HPDE6-E6E7 (cell line): ENCODE data around the gene KCNK2.
"Not testable (repeated sequence)": the region's sequence is repeated elsewhere in the genome, so short reads cannot be mapped to it uniquely, and the experiment has no call there.

Experiments
- DNase-seq: peaks from one replicate; pipeline ENCODE4 v3.0.0; 2011; ENCODE audit warnings: missing footprints; ENCODE audit errors: extremely low spot score

KCNK2 gene

DNA sequence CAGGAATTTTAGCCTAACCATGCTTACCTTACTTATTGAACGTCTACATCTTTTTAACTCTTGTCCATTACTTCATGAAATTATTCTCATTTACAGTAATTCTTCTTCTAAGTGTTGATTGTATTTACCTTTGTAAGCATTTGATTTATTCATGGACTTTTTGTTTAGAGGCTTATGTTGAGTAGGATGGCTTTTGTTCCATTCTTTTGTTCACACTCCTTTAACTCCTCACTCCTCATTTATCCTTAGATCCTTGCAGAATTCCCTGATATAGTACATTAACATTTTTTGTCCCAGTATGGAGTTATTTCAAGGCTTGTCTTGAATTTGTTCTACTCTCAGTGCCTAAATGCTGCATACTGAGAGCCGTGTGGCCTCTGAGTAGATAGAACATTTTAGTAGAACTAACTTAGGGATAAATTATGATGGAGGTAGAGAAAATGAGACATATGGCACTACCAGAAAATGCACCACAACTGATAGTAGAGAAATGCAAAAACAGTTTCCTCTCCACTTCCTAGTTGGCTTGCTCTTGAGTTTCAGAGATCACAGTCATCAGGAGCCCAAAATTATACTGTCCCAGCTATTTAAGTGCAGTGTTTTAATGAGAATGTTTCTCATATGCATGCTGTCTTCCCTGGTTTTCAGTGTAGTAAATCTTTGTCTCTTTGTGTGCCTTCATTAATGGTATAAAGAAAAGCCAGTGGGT lies 69.5 kb downstream of the KCNK2 start:
- DNase-seq, result no peak

DNA sequence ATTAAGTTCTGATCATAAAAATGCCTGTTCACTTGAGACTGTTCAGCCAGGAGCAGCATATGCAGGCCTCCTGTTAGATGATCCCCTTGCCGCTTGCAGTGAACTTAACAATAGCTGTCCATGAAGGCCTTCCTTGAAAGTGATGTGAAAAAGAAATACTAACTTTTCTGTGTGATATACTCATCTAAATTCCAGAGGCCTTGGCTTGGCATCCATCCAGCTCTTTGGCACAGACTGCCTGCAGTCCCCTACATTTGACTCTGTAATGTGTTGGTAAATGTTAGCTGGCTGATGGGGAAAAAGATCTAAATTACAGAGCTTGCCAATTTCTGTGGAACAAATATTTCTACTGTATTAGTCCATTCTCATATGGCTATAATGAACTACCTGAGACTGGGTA lies 73.7 kb downstream of the KCNK2 start:
- DNase-seq, result no peak

DNA sequence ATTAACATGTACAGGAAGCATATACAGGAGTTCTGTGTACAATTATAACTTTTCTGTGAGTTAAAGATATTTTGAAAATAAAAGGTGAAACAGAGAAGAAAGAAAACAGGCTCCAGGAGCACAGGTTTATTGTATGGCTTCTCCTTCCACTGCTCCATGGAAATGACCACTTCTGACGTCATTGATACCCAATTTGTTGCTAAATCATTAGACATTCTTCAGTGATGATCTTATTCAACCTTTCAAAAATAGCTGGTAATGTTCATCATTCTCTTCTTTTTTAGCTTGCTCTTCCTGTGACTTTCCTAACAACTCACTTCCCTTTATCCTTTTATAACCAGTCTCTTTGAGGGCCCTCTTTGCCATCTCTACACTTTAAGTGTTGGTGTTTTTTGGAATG lies 77.8 kb downstream of the KCNK2 start:
- no peak for DNase-seq

DNA sequence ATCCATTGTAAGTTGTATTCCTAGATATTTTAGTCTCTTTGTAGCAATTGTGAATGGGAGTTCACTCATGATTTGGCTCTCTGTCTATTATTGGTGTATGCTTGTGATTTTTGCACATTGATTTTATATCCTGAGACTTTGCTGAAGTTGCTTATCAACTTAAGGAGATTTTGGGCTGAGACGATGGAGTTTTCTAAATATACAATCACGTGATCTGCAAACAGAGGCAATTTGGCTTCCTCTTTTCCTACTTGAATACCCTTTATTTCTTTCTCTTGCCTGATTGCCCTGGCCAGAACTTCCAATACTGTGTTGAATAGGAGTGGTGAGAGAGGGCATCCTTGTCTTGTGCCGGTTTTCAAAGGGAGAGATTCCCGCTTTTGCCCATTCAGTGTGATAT lies 80.6 kb downstream of the KCNK2 start:
- DNase-seq, result not testable (repeated sequence)

DNA sequence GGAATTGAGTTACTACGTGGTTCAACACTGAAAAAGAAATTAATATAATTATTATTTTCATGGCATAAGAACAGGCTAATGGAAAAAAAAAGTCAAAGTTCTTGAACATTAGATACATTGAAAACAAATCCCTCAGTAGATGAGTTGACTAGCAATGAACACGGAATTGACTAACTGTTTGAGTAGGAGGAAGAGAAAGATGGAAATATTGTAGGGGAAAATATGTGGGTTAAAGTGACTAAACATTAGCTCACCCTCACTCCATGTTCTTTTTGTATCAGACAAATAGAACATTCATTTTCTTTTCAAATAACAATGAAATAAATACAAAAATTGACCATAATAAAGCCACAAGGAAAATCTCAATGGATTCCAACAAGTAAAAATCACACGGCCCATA lies 84.3 kb downstream of the KCNK2 start:
- DNase-seq, result no peak

DNA sequence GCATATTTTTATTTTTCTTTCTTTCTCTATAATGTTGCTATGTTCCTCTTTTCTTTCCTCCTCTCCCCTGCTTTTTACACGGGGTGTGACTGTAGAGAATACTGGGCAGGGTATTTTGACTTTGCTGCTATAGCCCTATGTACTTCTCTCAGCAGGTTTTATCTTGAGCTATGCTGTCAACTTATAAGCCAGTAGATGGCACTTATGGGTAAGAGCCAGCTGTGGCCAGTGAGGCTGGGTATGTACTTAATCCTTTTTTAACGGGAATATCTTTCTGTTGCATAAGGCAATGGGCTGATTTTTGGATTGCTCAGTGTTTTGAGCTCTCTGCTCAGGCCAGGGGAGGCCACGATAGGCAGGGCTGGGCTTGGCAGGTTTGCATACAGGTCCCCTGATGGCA lies 99.0 kb downstream of the KCNK2 start:
- peak; percentile 3 for DNase-seq

DNA sequence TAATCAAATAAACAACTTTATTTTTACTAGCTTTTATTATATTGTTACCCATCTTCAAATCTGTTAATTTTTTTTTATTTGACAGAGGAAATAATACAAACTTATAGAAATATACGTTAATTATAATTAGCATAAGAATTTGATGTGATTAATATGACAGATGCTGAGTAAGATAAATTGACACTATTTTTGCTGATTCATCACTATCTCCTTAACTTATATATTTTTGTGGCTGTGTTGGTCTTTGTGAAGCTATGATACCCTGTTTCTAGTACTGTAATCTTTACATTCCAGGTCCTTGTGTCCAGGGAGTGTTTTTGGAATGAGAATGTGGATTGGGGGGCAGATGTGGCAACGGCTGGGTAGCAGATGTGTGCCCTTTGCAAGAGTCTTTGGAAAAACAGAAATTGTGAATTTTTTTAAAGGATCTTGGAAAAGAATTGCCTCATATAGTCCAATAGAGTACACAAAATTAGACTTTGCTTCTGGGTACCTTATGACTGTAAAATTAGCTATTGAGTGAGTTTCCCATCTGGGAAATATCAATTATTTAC lies 102.6 kb downstream of the KCNK2 start:
- DNase-seq, result no peak

DNA sequence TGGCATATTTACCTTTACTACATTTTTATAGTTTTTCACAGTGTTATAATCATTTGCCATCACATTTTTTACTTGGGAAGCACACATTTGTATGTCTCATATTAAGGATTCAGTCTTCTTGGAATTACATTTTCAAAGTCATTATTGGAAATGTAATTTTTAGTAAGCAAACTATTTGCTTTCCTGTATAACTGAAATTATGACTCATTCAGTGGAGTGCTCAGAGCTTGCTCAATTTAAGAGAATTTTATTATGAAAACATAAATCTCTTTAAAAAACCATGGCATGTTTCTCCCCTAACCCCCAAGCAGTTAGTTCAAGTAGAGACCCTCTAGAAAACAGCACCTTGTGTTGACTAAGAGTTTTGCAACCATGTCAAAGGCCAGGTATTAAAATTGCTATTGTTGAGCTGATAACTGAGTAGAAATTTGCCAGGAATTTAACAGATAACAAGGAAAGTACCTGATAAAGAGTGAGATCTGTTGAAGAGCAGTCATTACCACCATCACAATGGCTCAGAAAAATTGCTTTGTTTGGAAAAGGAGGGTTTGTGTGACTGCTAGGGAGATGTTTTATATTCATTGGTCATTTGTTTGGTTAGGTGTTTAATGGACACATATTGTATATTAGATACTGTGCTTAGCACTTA lies 105.9 kb downstream of the KCNK2 start:
- DNase-seq, result no peak

DNA sequence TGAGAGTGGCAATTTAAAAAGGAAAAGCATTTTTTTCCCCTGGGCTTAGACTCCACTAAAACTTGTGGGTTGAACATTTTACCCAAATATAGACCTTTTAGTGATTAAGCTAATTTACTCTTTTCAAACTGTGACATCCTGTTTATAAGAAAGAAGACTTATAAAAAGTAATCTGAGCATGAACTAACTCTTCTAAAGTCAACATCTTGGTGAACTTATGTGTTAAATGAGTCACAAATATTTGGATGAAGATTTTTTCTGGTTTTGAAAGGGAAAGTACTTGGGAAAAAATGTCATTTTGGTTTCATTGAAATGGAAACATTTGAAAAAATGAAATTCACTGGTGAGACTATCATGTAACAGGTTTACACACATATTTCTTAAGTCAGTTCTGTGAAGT lies 109.8 kb downstream of the KCNK2 start:
- DNase-seq, result no peak

DNA sequence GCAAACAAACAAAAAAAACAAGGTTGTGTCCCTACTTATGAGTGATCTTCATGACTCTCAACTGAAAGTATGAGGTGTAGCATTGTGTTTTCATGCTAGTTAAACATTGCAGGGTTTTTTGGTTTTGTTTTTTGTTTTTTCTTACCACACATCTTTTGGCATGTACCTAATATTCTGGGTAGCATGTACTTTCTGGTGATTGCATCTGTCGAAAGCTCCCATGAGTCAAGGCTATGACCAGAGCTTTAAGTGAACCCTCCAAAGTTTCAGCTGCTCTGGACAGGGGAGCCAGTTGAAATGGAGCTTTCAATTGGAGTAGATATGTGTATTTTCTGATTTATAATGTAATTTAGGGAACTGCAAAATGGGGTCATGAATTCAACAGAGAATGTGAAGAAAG lies 115.5 kb downstream of the KCNK2 start:
- DNase-seq, result no peak

DNA sequence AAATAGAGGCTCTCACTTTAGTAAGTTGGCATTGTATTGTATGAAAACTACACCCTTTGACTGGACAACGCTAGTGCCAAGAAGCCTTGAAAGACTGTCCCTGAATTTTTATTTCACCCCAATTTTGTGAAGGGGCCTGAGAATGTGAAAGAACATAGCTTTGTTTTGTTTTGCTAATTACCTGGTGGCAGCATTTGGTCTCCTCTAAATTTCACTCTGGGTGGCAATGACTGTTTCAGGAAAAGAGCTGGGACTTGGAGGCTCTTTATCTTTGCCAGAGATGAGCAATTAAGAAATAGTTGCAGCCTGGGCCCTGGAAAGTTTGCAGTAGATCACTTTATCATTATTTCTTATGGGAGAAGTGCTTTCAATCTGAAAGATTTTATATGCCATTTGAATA lies 117.6 kb downstream of the KCNK2 start:
- DNase-seq, result no peak

DNA sequence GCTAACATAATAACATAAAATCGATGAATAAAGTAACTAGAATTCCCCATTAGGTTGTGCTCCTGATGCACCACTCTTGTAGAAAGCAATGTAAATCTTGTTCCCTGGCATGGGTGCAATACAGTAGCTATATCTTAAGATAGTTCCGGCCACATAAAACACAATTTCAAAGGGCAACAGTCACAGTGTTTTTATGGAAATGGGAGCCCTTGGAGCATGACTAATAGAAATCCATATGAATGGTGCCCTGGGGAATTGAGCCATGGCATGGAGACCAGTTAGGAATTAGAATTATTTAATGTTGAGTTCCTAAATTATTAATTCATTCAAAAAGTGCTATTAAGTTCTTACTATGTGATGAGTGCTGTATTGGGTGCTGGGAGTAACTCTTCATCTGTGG lies 118.7 kb downstream of the KCNK2 start:
- DNase-seq, result no peak

DNA sequence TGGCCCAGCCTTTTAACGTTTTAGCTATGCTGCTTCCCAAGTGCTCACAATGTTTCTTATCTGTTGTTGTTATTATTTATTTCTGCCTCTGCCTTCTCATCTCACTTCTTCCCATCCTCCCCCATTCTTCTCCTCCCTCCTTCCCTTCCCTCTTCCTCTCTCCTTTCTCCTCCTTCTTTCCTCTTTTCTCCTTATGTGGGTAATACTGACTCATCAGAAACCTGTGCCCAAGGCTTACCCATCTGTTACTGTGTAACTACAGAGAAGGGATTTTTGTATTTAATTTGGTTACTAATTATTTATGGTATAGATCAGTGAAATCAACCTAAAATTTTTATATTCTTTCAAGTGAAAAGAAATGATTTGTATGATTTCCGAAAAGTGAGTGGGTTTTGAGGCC lies 120.3 kb downstream of the KCNK2 start:
- DNase-seq, result no peak

DNA sequence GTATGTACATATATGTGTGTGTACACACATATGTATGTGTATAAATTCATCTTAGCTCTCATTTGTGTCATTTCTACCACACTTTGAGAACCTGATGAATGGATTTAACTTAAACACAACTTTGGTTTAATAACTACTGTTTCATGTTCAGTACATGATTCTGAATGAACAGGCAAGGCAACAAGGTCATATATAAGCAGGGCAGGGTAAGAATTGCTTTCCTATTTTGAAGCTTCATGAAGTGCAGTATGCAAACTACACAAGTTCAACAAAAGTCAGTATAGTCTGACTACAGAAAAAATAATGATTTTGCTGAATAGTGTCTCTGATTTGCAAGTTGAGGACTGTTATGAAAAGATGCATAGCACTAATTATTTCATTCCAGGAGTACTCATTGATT lies 127.6 kb downstream of the KCNK2 start:
- no peak for DNase-seq

DNA sequence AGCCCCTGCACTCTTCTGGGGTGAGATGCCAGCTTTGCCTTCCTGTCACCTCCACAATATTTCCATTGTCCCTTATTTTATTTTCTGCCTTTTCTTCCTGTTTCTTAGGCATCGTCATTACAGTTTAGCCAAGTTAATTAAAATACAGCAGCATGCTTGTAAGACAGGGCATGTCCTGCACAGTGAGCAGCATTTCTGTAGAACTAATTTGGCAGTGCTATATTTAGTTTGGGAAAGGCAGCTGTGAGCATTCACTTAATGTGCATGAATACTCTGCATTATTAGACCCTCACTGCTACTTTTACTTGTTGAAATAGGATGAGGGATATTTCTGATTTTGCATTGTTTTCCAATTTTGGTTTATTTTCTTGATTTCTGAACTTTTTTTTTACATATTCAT lies 133.3 kb downstream of the KCNK2 start:
- no peak for DNase-seq

DNA sequence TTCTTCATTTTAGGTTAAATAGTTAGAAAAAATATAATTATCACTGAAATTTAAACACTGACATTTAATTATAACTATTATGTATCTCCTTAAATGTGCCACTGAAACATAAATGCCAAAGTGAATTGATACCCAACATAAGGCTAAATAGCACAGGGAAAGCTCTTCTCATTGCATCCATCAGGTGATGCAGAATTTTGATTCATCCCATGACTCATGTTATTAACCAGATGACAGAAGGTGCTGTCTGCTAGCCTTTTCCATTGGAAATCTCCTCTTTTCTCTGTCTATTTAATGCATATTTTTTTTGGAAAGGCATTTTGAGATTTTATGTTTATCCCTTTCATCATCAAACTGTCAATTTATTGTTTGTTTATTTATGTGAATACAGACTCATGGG lies 136.8 kb downstream of the KCNK2 start:
- no peak for DNase-seq

DNA sequence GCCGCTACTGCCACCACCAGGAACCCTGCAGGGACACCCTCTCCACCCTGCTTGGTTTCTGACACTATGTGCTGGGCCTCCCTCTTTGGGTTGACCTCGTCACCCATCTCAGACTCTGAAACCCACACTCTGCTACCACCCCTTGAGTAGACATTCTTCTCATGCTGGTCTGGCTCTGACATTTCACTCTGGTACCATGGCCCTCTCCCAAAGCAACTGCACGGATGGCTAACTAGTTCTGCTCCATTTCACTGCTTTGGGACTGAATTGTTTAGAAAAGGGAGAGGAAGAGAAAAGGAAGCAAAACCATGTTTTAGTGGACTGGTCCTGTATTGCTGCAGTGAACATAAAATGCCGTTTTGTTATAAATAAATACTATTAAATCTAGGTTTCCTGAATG lies 137.8 kb downstream of the KCNK2 start:
- DNase-seq, result no peak

DNA sequence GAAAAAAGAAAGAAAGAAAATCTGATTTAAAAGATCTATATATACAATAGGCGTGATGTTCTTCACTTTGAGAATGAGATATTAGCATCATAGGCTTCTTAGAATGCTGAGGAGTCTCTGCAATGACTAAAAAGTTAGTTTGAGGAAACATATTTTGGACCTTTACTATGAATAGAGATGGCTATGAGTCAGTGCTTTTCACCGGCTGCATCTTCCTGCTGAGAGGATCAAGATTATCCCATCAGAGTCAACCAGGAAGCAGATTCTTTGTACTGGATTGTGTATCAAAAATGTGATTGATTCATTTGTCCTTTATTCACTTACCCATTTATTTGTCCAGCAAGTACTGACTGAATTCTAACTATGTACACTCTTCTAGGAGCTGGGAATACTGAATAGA lies 144.2 kb downstream of the KCNK2 start:
- DNase-seq, result no peak

DNA sequence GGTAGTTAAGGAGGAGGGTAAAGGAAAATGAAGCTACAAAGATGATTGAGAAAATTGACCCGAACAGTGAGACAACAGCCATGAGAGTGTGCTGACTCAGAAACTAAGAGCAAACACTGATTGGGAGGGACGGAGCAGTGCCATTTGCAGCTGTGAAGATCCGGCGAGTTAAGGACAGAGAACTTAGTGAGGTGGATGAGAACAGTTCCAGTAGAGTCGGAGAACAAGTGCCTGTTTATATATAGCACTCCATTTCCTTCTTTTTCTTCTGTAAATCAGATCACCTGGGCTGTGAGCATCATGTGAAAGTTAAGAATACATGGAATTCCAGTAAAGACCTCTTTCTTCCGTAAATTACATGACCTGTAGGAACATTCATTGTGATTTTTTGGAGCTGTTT lies 145.7 kb downstream of the KCNK2 start:
- DNase-seq, result no peak

DNA sequence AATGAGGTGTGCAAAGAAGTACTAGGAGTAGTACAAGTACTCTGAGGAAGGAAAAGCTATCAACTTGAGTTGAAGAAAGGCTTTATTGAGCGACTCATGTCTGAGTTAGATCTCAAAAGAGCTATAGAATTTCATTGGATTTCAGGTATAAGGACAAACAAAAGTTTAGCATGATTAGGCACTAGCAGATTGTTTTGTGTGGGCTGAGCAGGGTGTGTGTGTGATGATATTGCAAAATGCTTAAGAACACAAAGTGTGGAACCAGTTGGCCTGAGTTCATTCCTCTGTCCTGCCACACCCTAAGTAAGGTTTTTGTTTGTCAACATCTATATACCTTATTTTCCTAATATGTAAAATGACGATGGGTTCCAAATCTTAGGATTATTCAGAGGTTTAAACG lies 158.9 kb downstream of the KCNK2 start:
- no peak for DNase-seq

DNA sequence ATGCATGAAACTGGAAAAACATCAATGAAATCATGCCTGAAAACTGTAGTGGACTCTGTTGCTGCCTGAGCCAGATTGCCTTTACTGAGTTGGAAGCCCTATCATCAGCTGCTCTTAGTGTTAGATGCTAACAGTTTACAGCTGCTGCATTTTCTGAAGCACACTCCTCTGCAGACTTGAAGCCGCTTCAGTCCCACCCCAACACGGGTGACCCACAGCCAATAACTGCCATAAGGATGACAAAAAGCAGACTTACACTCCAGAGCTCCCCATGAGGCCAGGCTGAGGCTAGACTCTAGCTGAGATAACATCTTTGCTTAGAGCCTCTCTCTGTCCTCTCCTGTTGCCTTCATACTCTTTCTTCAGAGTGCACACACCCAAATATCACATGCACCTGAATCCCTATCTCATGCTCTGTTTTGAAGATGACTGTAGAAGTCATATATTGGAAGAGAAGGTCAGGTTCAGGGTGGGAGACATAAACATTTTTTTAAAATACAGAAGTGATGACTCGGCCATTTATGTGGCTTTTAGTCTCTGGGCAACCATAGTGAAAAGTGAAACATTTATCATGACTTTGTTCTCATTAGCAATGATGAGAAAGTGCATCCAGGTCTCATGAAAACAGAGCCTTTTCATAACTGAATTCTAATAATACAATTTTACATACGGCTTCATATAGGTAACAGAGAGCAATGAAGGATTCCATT lies 161.0 kb downstream of the KCNK2 start:
- DNase-seq, result no peak

DNA sequence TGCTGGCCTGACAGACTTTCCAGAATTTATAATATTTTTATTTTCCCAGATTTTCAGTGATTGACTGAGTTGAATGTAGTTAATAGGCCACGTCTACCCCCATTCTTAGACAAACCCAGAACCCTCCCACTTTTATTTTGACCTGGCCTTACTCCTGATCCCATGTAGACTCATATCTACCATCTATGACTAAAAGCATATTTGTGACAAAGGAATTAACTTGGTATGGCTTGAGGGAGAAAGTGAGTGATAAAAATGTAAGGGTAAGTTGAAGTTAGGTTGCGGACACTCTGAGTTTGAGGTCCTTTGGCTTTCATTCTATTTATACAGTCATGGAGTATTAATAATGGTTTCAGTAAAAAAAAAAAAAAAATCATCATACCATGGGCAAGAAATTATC lies 168.4 kb downstream of the KCNK2 start:
- no peak for DNase-seq

DNA sequence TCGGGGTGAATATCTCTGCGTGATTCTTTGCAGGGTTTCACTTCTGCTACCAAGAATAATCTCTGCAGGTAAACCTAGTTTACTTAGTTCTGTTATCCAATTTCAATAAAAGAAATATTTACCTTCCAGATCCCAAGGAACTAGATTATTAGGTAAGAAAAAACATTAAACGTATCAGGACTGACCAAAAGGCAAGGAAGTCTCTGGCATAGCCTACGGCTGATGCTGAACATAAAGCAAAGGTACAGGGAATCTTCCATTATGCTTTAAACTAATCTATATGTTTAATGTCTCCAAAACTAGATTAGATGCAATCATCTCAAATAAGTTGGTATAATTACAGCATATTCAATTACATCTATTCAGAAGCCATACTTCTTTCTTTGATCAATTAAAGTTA lies 168.9 kb downstream of the KCNK2 start:
- no peak for DNase-seq
